Measurements from ENCODE around the gene LURAP1L.

The LURAP1L gene

GRCh38 chr9:12813960-12814876, 39.4 kb downstream of the LURAP1L start:
- DNase-seq = peak; percentile 85

- DNase-seq = no peak
These were observed 40.0 kb downstream of the LURAP1L start for GRCh38 chr9:12814877-12815237.

- DNase-seq = no peak
These were observed 41.1 kb downstream of the LURAP1L start for GRCh38 chr9:12815888-12816287.

GRCh38 chr9:12816656-12817101, 41.9 kb downstream of the LURAP1L start:
- DNase-seq = no peak

GRCh38 chr9:12817702-12818101, 42.9 kb downstream of the LURAP1L start:
- no peak for DNase-seq

- DNase-seq = no peak
These were observed 43.7 kb downstream of the LURAP1L start for GRCh38 chr9:12818431-12819000.

- no peak for DNase-seq
These were observed 44.8 kb downstream of the LURAP1L start for GRCh38 chr9:12819436-12820185.

- no peak for DNase-seq
These were observed 47.3 kb downstream of the LURAP1L start for GRCh38 chr9:12822111-12822510.

- no peak for DNase-seq
These were observed 52.2 kb downstream of the LURAP1L start for GRCh38 chr9:12826924-12827565.

GRCh38 chr9:12833701-12834100, 58.9 kb downstream of the LURAP1L start:
- no peak for DNase-seq

- no peak for DNase-seq
These were observed 63.7 kb downstream of the LURAP1L start for GRCh38 chr9:12838546-12838945.

GRCh38 chr9:12843735-12844134, 68.9 kb downstream of the LURAP1L start:
- no peak for DNase-seq

GRCh38 chr9:12846035-12846434, 71.2 kb downstream of the LURAP1L start:
- DNase-seq = peak; percentile 7

GRCh38 chr9:12847561-12847960, 72.7 kb downstream of the LURAP1L start:
- no peak for DNase-seq

- no peak for DNase-seq
These were observed 74.7 kb downstream of the LURAP1L start for GRCh38 chr9:12849486-12850003.

- no peak for DNase-seq
These were observed 76.7 kb downstream of the LURAP1L start for GRCh38 chr9:12851341-12852090.

GRCh38 chr9:12853051-12853450, 78.2 kb downstream of the LURAP1L start:
- no peak for DNase-seq

- no peak for DNase-seq
These were observed 79.4 kb downstream of the LURAP1L start for GRCh38 chr9:12854221-12854620.

GRCh38 chr9:12855066-12855465, 80.2 kb downstream of the LURAP1L start:
- no peak for DNase-seq

- DNase-seq = no peak
These were observed 81.8 kb downstream of the LURAP1L start for GRCh38 chr9:12856603-12857002.

- DNase-seq = no peak
These were observed 85.0 kb downstream of the LURAP1L start for GRCh38 chr9:12859704-12860251.

GRCh38 chr9:12860998-12861397, 86.2 kb downstream of the LURAP1L start:
- no peak for DNase-seq
